Liver (tissue), 3 donors: ENCODE measurements around the gene TBC1D4.

Source experiments
- CTCF ChIP-seq: fragments of 150-350 bp; IDR thresholded peaks from 2 replicates; pipeline ENCODE4 v1.5.1; 2017; ENCODE audit warnings: improper control_type of control experiment, low read depth, low read length; ENCODE audit not compliant: missing input control
- JUND ChIP-seq, 2 donors: IDR thresholded peaks; 2 replicates each; pipeline ENCODE4 v1.6.1; 2016; ENCODE audit warnings: antibody characterized with exemption in 2 of 2
- MAX ChIP-seq: IDR thresholded peaks from 2 replicates; pipeline ENCODE4 v1.6.1; 2016; ENCODE audit warnings: antibody characterized with exemption
- RAD21 ChIP-seq, 2 donors: IDR thresholded peaks; 2 replicates each; pipeline ENCODE4 v1.6.1; 2016; ENCODE audit warnings: antibody characterized with exemption in 2 of 2, mild to moderate bottlenecking in 2 of 2
- RXRA ChIP-seq, 2 donors: IDR thresholded peaks; 2 replicates each; pipeline ENCODE4 v1.6.1; 2017 to 2018; ENCODE audit warnings: antibody characterized with exemption in 2 of 2, mild to moderate bottlenecking in 1 of 2
- SP1 ChIP-seq: IDR thresholded peaks from 2 replicates; pipeline ENCODE4 v1.6.1; 2018; ENCODE audit warnings: antibody characterized with exemption, mild to moderate bottlenecking
- YY1 ChIP-seq: IDR thresholded peaks from 2 replicates; pipeline ENCODE4 v1.6.1; 2016; ENCODE audit warnings: antibody characterized with exemption, mild to moderate bottlenecking
- TF ChIP-seq, protein P1 (sequence below): IDR thresholded peaks from 2 replicates; pipeline ENCODE4 v1.6.1; 2016; ENCODE audit warnings: antibody characterized with exemption
- donor health status: healthy.
- donor health status: healthy.

DNA sequence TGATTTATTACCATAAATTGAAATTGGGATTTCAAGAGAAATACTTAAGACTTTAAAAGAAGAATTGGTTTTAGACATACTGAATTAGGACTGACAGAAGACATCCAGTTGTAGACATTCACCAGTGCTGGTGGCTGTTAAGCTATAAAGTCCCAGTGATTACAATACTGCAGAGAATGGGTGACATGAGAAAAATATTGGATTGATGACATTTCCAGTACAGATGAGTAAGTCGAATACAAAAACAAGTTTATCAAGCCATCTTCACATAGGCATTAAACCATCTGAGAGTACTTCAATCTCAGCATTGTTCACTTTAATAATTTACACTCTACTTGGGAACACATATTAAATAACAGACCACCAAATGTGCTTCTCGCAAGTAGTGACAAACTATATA is 66.8 kb downstream of the TBC1D4 start:
- TF ChIP-seq CTCF: no peak
- TF ChIP-seq, protein P1, sequence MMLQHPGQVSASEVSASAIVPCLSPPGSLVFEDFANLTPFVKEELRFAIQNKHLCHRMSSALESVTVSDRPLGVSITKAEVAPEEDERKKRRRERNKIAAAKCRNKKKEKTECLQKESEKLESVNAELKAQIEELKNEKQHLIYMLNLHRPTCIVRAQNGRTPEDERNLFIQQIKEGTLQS: no peak
- TF ChIP-seq MAX: no peak
- no peak for TF ChIP-seq RAD21 (IDR thresholded peaks at IDR 0.05)
- no peak for TF ChIP-seq JUND (IDR thresholded peaks at IDR 0.05)
- TF ChIP-seq SP1: no peak
- no peak for TF ChIP-seq RXRA (IDR thresholded peaks at IDR 0.05)
- TF ChIP-seq YY1: no peak
